Stimulated activated CD8-positive, alpha-beta memory T cell treated with anti-CD3 and anti-CD28 coated beads, Interleukin-12 subunit alpha, Interleukin-12 subunit beta, amount 100 ng/mL, for 4 hours (primary cell): Measurements from ENCODE around the gene NTPCR.
"Not testable (repeated sequence)": the region's sequence is repeated elsewhere in the genome, so short reads cannot be mapped to it uniquely, and the experiment has no call there.

Source experiments
- DNase-seq: peaks from one replicate; pipeline ENCODE4 v3.0.0-alpha.2; 2020; ENCODE audit warnings: low read depth

NTPCR gene

GRCh38 chr1:232927166-232927565 lies 23.2 kb upstream of the NTPCR start:
- DNase-seq = not testable (repeated sequence)

GRCh38 chr1:232927830-232928505 lies 22.4 kb upstream of the NTPCR start:
- no peak for DNase-seq

- DNase-seq = no peak
Measured at GRCh38 chr1:232932486-232933425, 17.7 kb upstream of the NTPCR start.

GRCh38 chr1:232936941-232937340 lies 13.5 kb upstream of the NTPCR start:
- no peak for DNase-seq

- no peak for DNase-seq
Measured at GRCh38 chr1:232937741-232938375, 12.6 kb upstream of the NTPCR start.

GRCh38 chr1:232938926-232939325 lies 11.5 kb upstream of the NTPCR start:
- DNase-seq = no peak

- no peak for DNase-seq
Measured at GRCh38 chr1:232939748-232940147, 10.7 kb upstream of the NTPCR start.

GRCh38 chr1:232940262-232940661 lies 10.1 kb upstream of the NTPCR start:
- DNase-seq = no peak

- DNase-seq = no peak
Measured at GRCh38 chr1:232942413-232943294, 7.8 kb upstream of the NTPCR start.

GRCh38 chr1:232943679-232944252 lies 6.6 kb upstream of the NTPCR start:
- no peak for DNase-seq

- DNase-seq = no peak
Measured at GRCh38 chr1:232944347-232944746, 6.1 kb upstream of the NTPCR start.

GRCh38 chr1:232949636-232950196 lies 695 bp upstream of the NTPCR start:
- no peak for DNase-seq

GRCh38 chr1:232951180-232951579 lies 769 bp downstream of the NTPCR start:
- DNase-seq = no peak

- no peak for DNase-seq
Measured at GRCh38 chr1:232951605-232952004, 1.2 kb downstream of the NTPCR start.

GRCh38 chr1:232952514-232953499 lies 2.4 kb downstream of the NTPCR start:
- no peak for DNase-seq

- DNase-seq = no peak
Measured at GRCh38 chr1:232954594-232955365, 4.4 kb downstream of the NTPCR start.

GRCh38 chr1:232956081-232956480 lies 5.7 kb downstream of the NTPCR start:
- DNase-seq = no peak

- no peak for DNase-seq
Measured at GRCh38 chr1:232958067-232958466, 7.7 kb downstream of the NTPCR start.
